Iris pigment epithelial cell (primary cell): ENCODE measurements around the gene MEOX1.
"Not testable (repeated sequence)": the region's sequence is repeated elsewhere in the genome, so short reads cannot be mapped to it uniquely, and the experiment has no call there.

ENCODE experiments used
- DNase-seq: peaks from one replicate; pipeline ENCODE4 v3.0.0-alpha.2; 2011; ENCODE audit warnings: low read depth

MEOX1 gene

DNA sequence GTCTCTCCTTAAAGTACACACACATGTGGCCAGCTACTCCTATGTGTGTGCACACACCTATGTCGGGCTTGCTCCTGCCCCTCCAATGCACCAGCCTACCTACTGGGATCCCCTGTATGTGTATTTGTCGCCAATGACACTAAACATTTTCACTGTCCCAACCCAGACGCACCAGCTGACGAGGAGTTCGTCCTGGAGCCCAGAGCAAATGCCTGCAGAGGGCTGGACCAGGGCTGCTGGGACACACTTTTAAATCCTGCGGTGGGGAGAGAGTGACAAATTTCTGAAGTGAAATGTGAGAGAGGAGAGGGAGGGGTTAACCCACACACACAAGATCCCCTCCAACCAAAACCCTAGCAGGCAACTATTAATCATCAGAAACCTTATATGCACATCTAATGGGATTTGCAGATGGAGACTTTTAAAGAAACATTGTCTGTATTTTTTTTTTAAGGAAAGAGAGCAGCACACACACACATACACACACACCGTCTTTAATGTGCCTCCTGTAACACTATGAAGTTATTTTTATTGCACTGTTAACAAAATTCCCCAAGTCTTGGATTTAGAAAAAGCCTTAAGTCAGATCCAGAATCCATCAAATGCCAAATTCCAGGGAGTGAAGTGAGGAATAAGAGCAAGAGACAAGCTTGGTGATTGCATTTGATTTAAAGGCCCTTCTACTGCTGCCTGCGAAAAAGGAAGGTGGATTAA lies at the start of gene MEOX1:
Gene MEOX1 (minus strand): TSS at position 224 of the 714 bp plus-strand sequence. CDS start 388 bp downstream, outside the sequence.
- DNase-seq, result peak; percentile 75

- DNase-seq, result no peak
Observed at GRCh38 chr17:43710101-43710500, 48.4 kb upstream of the MEOX1 start.

DNA sequence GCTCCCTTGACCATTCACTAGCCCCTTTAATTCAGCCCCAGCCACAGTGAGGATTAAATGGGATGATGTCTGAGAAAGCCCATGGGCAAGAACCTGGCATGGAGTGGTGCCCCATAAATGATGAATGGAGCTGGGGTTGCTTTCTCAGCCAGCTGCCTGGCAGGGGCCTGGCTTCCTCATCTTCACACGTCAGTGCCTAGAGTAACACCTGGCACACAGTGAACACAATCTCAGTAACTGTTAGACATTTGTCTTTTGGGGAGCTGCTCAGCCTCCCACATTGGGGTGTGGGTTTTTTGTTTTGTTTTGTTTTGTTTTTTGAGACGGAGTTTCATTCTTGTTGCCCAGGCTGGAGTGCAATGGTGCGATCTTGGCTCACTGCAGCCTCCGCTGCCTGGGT lies 47.5 kb upstream of the MEOX1 start:
- DNase-seq, result no peak

GRCh38 chr17:43707184-43707583 lies 45.5 kb upstream of the MEOX1 start:
- DNase-seq, result no peak

- no peak for DNase-seq
Observed at GRCh38 chr17:43706235-43706634, 44.5 kb upstream of the MEOX1 start.

- DNase-seq, result no peak
Observed at GRCh38 chr17:43703630-43704029, 41.9 kb upstream of the MEOX1 start.

- DNase-seq, result peak; percentile 36
Observed at GRCh38 chr17:43702637-43703036, 40.9 kb upstream of the MEOX1 start.

GRCh38 chr17:43701318-43701743 lies 39.6 kb upstream of the MEOX1 start:
- peak; percentile 91 for DNase-seq

DNA sequence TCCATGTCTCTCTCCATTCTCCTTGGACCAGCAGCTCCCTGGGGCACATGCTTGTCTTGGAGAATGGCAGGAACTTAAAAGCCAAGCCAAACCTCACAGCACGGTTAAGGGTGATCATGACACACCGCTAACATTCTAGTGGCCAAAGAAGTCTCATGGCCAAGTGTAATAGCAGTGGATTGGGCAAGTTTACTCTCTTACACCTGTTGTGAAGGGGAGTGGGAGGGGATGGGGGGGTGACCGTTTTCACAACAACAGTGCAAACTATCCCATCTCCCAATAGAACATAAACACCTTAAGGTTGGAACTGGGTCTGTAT lies 37.7 kb upstream of the MEOX1 start:
- DNase-seq, result no peak

DNA sequence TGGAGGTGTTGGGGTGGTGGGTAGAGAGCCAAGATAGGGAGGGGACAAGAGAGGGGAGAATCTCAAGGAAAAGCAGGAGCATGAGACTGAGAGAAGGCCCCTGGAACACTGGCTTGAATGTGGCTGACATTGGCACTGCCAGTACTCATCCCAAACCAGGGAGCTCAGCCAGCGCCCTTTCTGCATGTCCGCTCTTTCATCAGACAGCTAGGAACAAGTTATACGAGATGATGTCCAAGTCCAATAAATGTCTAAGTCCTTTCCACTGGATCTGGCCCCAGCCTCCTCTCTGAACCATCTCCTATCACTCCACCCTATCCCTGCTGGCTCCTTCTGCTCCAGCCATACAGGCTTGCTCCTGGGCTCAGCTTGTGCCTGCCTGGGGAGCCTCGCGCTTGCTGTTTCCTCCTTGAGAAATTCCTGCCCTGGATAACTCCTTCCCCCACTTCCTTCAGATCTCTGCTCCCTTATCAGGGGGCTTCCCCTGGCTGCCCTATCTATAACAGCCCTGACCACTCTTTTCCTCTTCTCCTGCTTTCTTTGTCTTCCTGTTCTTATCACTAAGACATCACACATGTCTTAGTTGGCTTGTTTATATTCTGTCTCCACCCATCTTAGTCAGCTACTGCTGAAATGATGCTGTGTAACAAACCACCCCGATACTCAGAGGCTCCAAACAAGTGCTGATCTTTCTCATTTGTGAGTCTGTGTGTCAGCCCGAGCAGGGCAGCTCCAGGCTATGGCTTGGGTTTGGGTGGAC lies 37.1 kb upstream of the MEOX1 start:
- no peak for DNase-seq

DNA sequence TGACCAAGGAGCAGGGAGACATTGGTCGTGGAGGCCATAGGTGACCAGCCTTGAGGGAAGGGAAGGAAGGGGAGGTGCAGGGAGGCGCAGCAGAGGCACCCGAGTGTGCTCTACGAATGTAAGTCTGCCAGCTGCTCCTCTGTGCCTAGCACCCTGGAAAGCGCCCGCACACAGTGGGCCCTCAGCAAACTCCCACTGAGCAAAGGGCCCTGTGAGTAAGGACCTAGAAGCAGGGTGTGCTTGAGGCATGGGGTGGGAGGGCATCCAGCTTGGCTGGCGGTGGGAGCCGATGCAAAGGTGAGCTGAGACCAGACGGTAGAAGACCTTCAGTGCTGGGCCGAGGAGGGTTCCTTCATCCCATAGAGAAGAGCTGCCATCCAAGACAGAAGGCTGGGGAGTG lies 36.2 kb upstream of the MEOX1 start:
- DNase-seq, result no peak

- no peak for DNase-seq
Observed at GRCh38 chr17:43696891-43697290, 35.2 kb upstream of the MEOX1 start.

DNA sequence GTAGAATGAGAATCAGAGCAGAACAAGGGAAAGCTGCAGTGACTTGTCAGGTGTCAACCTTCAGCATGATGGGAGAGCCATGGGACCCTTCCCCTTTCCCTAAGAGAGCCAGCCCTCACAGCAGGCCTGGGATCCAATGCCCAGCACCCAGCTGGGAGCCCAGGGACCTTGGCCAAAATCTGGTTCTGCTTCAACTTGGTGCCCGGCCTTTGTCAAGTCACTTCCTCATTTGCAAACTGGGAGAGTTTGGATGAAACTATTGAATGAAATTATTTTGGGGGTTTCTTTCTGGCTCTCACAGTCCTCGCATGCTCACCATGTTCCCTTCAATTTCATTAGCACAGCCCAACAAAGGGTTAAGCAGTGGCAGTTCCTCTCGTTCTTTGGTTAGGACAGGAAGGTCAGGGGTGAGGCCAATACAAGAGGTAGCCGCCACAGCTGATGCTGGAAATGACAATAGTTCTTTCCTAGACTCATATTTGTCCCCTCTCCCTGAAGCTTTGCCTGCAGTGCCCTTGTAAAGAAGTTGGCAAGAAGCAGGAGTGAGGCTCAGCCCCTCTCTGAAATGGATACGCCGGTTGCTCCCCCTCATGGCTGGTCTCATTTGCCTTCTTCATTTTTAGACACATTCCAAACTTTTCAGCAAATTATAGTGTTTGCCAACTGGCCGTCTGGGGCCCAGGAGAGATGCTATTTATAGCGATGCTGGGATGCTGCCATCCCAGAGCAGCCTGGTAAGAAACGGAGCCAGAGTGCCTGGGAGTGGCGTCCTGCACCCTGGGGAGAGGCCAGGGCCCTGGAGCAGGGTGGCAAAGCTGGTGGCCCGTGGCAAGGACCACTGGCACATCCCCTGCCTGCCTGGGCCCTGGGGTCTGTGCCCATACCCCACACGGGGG lies 34.5 kb upstream of the MEOX1 start:
- DNase-seq, result no peak

DNA sequence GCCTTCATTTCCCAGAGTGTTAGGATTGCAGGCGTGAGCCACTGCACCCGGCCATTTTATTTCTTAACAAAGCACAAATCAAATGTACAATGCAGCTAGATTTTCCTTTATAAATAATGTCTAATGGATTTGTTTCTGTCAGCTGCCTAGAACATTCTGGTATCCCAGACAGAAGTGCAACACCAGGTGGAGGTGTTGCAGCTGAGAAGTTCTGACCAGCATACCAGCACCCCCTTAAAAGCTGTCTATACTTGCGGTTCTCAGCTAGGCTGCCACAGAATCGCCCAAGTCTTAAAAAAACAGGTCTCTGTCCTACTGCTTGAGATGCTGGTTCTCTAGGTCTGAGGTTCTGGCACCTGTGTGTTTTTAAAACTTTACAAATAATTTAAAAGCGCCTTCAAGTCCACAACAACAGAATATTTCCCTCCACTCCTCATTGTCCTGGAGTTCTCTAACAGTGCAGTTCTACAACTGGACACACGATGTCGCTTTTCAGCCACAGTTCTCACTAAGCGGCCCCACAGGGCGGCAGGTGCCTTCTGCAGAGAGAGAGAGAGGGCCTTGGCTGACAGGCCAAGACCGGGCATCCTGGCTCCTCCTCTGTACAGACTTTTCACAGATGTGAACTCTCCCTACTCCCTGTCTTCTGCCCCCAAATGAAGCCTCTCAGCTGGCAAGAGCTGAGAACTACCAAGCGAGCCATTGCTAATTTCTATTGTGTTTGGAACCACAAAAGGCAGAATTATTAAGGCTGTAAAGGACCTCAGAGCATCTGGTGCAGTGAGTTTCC lies 32.6 kb upstream of the MEOX1 start:
- DNase-seq, result peak; percentile 75

DNA sequence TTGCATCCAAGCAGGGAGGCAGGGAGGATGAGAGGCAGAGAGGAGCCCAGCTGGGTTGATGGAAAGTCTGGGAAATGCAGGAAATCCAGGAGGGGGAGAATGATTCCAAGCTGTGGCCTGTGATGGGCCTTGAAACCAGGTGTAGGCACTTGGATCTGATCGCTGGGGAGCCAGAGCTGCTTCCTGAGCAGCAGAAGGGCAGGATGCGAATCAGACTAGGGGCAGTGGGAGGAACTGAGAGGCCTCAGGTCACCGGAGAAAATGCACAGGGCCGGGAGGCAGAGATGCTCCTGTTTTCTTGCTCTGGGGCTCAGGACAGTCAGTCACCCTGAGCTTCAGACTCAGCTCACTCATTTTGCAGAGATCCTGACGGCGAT lies 29.6 kb upstream of the MEOX1 start:
- DNase-seq, result no peak

GRCh38 chr17:43690624-43691316 lies 29.0 kb upstream of the MEOX1 start:
- no peak for DNase-seq

GRCh38 chr17:43689814-43690213 lies 28.1 kb upstream of the MEOX1 start:
- DNase-seq, result no peak

GRCh38 chr17:43689131-43689530 lies 27.4 kb upstream of the MEOX1 start:
- no peak for DNase-seq

GRCh38 chr17:43686957-43687356 lies 25.2 kb upstream of the MEOX1 start:
- not testable (repeated sequence) for DNase-seq

DNA sequence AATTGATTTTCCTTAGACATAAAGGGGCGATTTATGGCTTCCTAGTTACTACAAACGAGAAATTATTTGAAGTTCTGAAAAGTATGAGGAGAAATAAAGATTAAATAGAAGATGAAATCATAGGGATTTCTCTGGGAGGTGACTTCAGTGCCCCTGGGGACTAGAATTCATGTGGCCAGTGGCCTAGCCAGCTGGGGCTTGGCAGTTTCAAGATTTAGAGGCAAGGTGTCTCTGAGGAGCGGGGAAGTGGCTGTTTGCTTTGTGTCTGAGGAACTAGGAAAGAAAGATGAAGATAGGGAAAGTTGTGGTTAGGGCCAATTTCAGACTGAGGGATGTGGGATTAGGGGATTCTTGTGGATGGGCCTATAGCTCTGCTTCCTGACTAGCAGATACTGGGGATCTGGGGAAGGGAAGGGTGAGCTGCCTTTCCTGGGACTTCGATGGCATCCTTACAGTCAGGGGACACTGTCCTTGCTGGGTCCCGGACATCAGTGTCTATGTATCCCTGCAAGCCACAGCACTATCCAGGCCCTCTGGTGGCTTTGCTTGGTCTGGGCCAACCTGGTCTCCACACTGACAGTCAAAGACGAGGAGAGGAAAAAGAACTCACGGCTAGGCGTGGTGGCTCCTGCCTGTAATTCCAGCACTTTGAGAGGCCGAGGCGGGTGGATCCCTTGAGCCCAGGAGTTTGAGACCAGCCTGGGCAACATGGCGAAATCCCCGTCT lies 22.4 kb upstream of the MEOX1 start:
- no peak for DNase-seq

DNA sequence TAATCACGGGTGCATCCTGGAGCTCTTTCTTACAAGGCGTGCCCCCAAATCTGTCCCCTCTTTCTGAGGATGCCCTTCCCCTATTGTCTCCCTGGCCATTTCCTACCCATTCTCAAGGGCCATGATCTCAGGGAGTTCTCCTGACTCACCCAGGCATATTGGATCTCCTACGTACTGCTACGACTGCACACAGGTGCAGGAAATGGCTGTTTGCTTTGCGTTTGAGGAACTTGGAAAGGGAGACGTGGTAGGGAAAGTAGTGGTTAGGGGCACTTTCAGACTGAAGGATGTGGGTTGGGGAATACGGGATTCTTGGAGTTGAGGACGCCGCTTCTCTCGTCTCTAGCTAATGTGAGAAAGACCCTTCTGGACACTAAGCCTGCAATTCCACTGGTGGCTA lies 18.7 kb upstream of the MEOX1 start:
- DNase-seq, result no peak
